Left cardiac atrium (tissue), 4 donors: ENCODE data around the gene AKAP17A. TPM values are rescaled to one million over a fixed set of nuclear protein-coding genes. Genes with fewer than 3 reads are reported as not detected.
"Not testable (repeated sequence)": the region's sequence is repeated elsewhere in the genome, so short reads cannot be mapped to it uniquely, and the experiment has no call there.

Source experiments
- ATAC-seq, 2 donors: fragments of 200-7000 bp; cut with Tn5 transposase; one replicate each; pipeline ENCODE4 v1.9.1; 2020; ENCODE audit warnings: mild to moderate bottlenecking in 2 of 2, moderate library complexity in 2 of 2
- DNase-seq: peaks from one replicate; pipeline ENCODE4 v3.0.0-alpha.2; 2020
- intact Hi-C, 2 donors: fragments of 100-400 bp; cut with DNase I; formaldehyde crosslinking; loops; one replicate each; pipeline versions ENCODE4 v1.14.1 to v1.15.1; 2022 to 2023
- total RNA-seq, 2 donors: library from RNA; stranded (reverse); fragmentation: NEBNext Ultra II Directional; extraction: Animal tissue kit (Norgen Biotek cat#: 25700); gene quantifications; one replicate each; pipeline ENCODE4 v1.2.1, GENCODE V29; 2021
- donor health status: DM: no; HTN: yes; CAD: no.
- donor health status: DM: no; HTN: yes; CAD: no; lungs with severe emphysema.
- donor health status: DM: yes; HTN: yes; CAD: no.
- donor health status: Dilated cardiomyopathy.

The AKAP17A gene
- total RNA-seq, 2 donors from 2014 or later = 16.1 to 22.3 TPM

DNA sequence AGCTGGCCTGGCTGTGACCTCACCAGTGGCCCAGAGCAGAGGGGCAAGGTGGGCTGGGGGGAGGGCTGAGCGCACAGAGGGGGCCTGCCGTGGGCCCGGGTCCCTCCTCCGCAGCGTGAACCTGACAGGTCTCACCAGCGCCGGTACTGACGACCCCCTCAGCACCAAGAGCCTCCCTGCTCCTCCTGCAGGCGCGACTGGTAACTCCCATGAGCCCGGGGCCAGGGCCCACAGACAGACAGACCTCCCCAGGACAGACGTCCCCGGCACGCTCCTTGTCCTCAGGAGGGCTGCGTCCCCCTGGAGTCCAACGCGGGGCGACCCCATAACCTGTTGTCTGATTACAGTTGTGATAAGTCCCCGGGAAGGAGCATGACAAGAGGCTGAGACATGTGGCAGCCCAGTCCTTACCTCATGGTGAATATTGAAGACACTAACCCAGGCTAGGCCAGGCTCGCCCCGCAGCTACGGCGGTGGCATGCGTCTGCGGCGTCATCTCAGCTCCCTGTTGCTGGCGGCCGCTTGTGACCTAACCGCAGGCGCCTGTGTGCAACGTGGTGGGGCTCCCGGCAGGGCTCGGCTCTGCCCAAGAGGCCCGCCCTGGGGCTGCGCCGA, 8.5 kb downstream of the AKAP17A start:
- no peak for DNase-seq
- intact Hi-C loops = no loop called here
- ATAC-seq = no peak

GRCh38 chrX:1600406-1601050, 9.1 kb downstream of the AKAP17A start:
- ATAC-seq (no peak), DNase-seq (no peak)
- intact Hi-C loops = no loop called here

GRCh38 chrX:1601051-1601767, 9.8 kb downstream of the AKAP17A start:
- intact Hi-C loops = no loop called here
- no peak for DNase-seq
- no peak for ATAC-seq

- no peak for DNase-seq
- intact Hi-C loops = no loop called here
Measured at GRCh38 chrX:1601768-1602085, 10.3 kb downstream of the AKAP17A start.

GRCh38 chrX:1602299-1602698, 10.9 kb downstream of the AKAP17A start:
- intact Hi-C loops = no loop called here
- ATAC-seq = no peak
- DNase-seq = no peak

More at GRCh38 chrX:1601768-1602085, 10.3 kb downstream of the AKAP17A start:
- ATAC-seq = no peak

- intact Hi-C loops = no loop called here
- DNase-seq (no peak), ATAC-seq (no peak)
Measured at GRCh38 chrX:1606496-1606895, 15.1 kb downstream of the AKAP17A start.

- intact Hi-C loops = no loop called here
- peak in 1 of 2 donors; percentile 25 for ATAC-seq
- DNase-seq = no peak
Measured at GRCh38 chrX:1609311-1609710, 17.9 kb downstream of the AKAP17A start.

- ATAC-seq = peak in 1 of 2 donors; percentile 93
Measured at GRCh38 chrX:1609762-1610161, 18.4 kb downstream of the AKAP17A start.

GRCh38 chrX:1610166-1610565, 18.8 kb downstream of the AKAP17A start:
- ATAC-seq (no peak), DNase-seq (no peak)
- intact Hi-C loops = no loop called here

More at GRCh38 chrX:1609762-1610161, 18.4 kb downstream of the AKAP17A start:
- DNase-seq = peak; percentile 40
- intact Hi-C loops = no loop called here

DNA sequence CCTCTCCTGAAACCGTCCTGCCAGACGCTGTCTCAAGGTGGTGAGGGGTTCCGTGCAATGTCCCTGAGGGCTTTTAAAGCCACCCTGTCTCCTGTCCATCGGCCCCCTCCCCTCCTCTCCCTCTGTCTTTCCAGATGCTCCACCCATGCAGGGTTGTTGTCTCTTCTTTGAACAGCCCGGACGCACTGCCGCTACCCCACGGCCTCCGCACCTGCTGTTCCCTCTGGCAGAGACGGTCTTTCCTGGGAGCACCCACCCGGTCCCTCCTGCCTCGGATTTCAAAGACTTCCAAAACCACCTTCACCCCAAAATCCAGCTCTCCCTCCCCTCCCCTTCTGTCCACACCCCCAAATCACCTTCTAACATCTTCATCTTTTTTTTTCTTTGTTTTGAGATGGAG, 19.3 kb downstream of the AKAP17A start:
- ATAC-seq (no peak), DNase-seq (no peak)
- intact Hi-C loops = no loop called here

GRCh38 chrX:1612641-1613286, 21.4 kb downstream of the AKAP17A start:
- no peak for ATAC-seq
- DNase-seq = no peak
- intact Hi-C loops = no loop called here

GRCh38 chrX:1614927-1615326, 23.5 kb downstream of the AKAP17A start, which contains the start of gene ASMT:
Gene ASMT (plus strand): TSS chrX:1615059. CDS start chrX:1615200, 141 bp downstream.
- no peak for DNase-seq
- no peak for ATAC-seq
- intact Hi-C loops = no loop called here

- no peak for ATAC-seq
- intact Hi-C loops = no loop called here
Measured at GRCh38 chrX:1618689-1619088, 27.3 kb downstream of the AKAP17A start.

DNA sequence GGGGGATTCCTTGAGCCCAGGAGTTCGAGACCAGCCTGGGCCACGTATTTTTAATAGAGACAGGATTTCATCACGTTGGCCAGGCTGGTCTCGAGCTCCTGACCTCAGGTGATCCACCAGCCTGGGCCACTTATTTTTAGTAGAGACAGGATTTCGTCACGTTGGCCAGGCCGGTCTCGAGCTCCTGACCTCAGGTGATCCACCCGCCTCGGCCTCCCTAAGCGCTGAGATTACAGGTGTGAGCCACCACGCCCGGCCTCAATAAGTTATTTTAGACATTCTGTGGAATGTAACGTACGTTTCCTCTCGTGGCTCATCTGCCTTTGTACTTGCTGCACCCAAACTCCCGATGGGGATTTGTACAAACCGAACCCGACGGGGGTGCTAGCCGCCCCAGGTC, 32.3 kb downstream of the AKAP17A start:
- no peak for DNase-seq
- no peak for ATAC-seq
- intact Hi-C loops = no loop called here

More at GRCh38 chrX:1618689-1619088, 27.3 kb downstream of the AKAP17A start:
- DNase-seq = no peak

- ATAC-seq, intact Hi-C loops: not testable (repeated sequence)
Measured at GRCh38 chrX:1624158-1624860, 32.9 kb downstream of the AKAP17A start.

DNA sequence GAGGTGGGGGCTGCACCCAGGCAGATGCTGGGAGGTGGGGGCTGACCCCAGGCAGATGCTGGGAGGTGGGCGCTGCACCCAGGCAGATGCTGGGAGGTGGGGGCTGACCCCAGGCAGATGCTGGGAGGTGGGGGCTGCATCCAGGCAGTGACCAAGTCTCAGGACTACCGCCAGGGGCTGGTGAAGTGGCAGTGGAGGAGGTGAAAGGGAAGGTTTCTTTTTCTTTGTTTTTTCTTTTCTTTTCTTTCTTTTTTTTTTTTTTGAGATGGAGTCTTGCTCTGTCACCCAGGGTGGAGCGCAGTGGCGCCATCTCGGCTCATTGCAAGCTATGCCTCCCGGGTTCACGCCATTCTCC, 33.4 kb downstream of the AKAP17A start:
- DNase-seq, intact Hi-C loops: not testable (repeated sequence)

More at GRCh38 chrX:1624158-1624860, 32.9 kb downstream of the AKAP17A start:
- DNase-seq = not testable (repeated sequence)

DNA sequence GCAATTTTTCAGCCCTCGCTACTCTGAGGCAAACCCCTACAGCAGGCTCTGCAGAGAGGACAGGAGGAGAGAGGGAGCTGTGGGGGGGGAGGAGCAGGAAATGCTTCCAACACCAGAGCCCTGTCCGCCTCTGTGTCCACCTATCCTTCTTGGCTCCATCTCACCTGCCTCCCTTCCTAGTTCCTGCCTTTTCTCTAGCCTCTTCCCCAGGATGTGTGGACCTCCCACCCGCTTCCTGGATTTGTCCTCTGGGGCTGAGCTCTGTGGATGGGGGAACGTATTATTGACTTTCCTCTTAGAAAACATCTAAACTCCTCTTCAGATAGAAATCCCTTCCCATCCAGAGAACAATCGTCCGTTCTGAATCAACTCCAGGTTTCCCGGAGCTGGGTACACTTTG, 37.8 kb downstream of the AKAP17A start:
- intact Hi-C loops = no loop called here
- no peak for ATAC-seq
- no peak for DNase-seq

More for the DNA sequence above, 33.4 kb downstream of the AKAP17A start:
- ATAC-seq = not testable (repeated sequence)

- ATAC-seq (no peak), DNase-seq (no peak)
- intact Hi-C loops = loop anchor here in 1 of 2 donors (10.0 kb wide), 1 partner anchor 1169 kb away; no protein-coding TSS in a partner anchor
Measured at GRCh38 chrX:1646009-1646408, 54.6 kb downstream of the AKAP17A start.

DNA sequence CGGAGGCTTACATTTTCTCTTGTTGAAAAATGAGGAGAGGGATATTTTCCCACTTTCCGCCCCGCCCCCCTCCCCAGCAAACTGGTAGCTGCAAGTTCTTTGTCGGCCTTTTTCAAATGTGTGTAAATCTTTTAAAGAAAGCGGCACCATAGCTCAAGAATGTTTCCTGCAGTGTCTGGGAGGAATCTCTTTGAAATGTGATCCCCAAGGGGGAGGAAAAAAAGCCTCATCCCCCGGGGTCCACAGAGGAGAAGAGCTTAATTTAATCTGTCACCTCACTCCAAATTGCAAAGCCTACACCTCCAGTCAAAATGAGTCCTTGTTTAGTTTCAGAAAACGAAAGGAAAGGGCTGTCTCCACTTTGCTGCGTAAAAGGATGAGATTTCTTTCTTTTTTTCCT, 58.2 kb downstream of the AKAP17A start:
- DNase-seq = no peak

More for the DNA sequence above, 58.2 kb downstream of the AKAP17A start:
- no peak for ATAC-seq
- intact Hi-C loops = loop anchor here (5.0 to 10.0 kb wide), 2 partner anchors 943 to 1165 kb away; no protein-coding TSS in a partner anchor
